ENCODE measurements around the gene NDOR1. TPM values are rescaled to one million over a fixed set of nuclear protein-coding genes. Genes with fewer than 3 reads are reported as not detected.

The NDOR1 gene
- total and polyA plus RNA-seq, 2 of the 8 experiments (the other 6 are each of a cell fraction or from before 2014, with no cell fraction given), result 25.7 to 32.3 TPM

- no peak overlapping the region for H2AK5ac ChIP-seq (ENCODE audit: low read depth, low read length)
- H3K27ac ChIP-seq (ENCODE audit: low read depth, low read length), result no peak overlapping the region
- peaks cover 0 to 1% of the 10 kb centered on the region in 2 experiments for H4K20me1 ChIP-seq (replicated peaks in 1 of 2; ENCODE audit: control insufficient read depth in 1 of 2, insufficient read depth in 2 of 2, low read length in 2 of 2)
- no peak overlapping the region for H3K14ac ChIP-seq (ENCODE audit: insufficient read length)
- FAIRE-seq, result no peak
- no peak overlapping the region for H2BK20ac ChIP-seq (ENCODE audit: low read length)
- no peak overlapping the region for H3K4me3 ChIP-seq (ENCODE audit: extremely low read depth in 1 of 4, insufficient read depth in 2 of 4, low read depth in 3 of 4, low read length in 4 of 4)
- no peak overlapping the region for H4K91ac ChIP-seq (replicated peaks; ENCODE audit: insufficient read length, low read length)
- H2BK5ac ChIP-seq (ENCODE audit: low read depth, low read length), result no peak overlapping the region
- no peak overlapping the region for H2BK15ac ChIP-seq (ENCODE audit: low read length)
- WGBS, 2 experiments (ENCODE audit: extremely low coverage in 1 of 2, insufficient coverage in 1 of 2, insufficient read length in 1 of 2, insufficient replicate concordance in 2 of 2, low coverage in 1 of 2, low lambda C conversion rate in 2 of 2, missing lambda C conversion rate in 1 of 2), result 87% methylated on average over 17 of the region's 23 CpGs; no CpG with 5 or more reads in 1 of the 2 experiments
- no peaks in the 10 kb centered on the region; a peak in 1 of 7 replicates for H3K27me3 ChIP-seq (replicated peaks in 1 of 4; ENCODE audit: control insufficient read depth in 3 of 4, extremely low read depth in 1 of 4, insufficient read depth in 3 of 4, low read length in 3 of 4)
- TF ChIP-seq SIX5 (IDR thresholded peaks at IDR 0.05; ENCODE audit: low read depth, low read length), result no peak
- no peak for TF ChIP-seq CTCF (IDR thresholded peaks at IDR 0.05; ENCODE audit: control extremely low read depth in 1 of 3, insufficient read depth in 1 of 3, low read depth in 1 of 3, low read length in 3 of 3)
- no peak for TF ChIP-seq NANOG (IDR thresholded peaks at IDR 0.05; ENCODE audit: insufficient read depth, low read depth, low read length, poor library complexity, severe bottlenecking)
- POLR2A ChIA-PET (ENCODE audit: partially characterized antibody), result interaction anchor here (0.7 to 69.9 kb wide), 4 partner anchors 9 to 25 kb away, joined by 3 to 1462 read pairs (median 5); partner anchors contain the start of genes NELFB, STPG3, TOR4A and TUBB4B
- H3K23ac ChIP-seq (ENCODE audit: insufficient read length), result no peak overlapping the region
- no peak overlapping the region for H3K4me2 ChIP-seq (ENCODE audit: insufficient read depth in 1 of 2, low read depth in 2 of 2, low read length in 2 of 2)
- no peaks in the 10 kb centered on the region for H3K36me3 ChIP-seq (ENCODE audit: control insufficient read depth in 2 of 4, insufficient read depth in 4 of 4, low read length in 3 of 4)
- CTCF ChIA-PET (ENCODE audit: partially characterized antibody), result interaction anchor here (0.8 to 20.2 kb wide), 5 partner anchors 11 to 202 kb away, joined by 3 to 204 read pairs (median 5); partner anchors contain the start of genes ANAPC2 and SSNA1
- H3K79me1 ChIP-seq (ENCODE audit: low read depth, low read length), result no peaks in the 10 kb centered on the region
- H3K4me1 ChIP-seq (replicated peaks in 1 of 4; ENCODE audit: control insufficient read depth in 3 of 4, insufficient read depth in 4 of 4, low read length in 3 of 4), result peaks cover 0 to 16% (median 4%) of the 10 kb centered on the region in 4 experiments; a peak in 5 of 7 replicates
- no peak overlapping the region for H3K56ac ChIP-seq (replicated peaks; ENCODE audit: insufficient read length, low read depth, low read length)
- DNase-seq (ENCODE audit: low read depth in 1 of 2, low spot score in 2 of 2), result no peak
- no peak overlapping the region for H2BK12ac ChIP-seq (ENCODE audit: low read depth, low read length)
- no peak overlapping the region for H2BK120ac ChIP-seq (replicated peaks; ENCODE audit: low read depth, low read length)
- H3K9ac ChIP-seq (replicated peaks in 1 of 4; ENCODE audit: extremely low read depth in 1 of 4, low read depth in 3 of 4, low read length in 3 of 4), result no peak overlapping the region
- no peak overlapping the region for H4K5ac ChIP-seq (ENCODE audit: insufficient read length, low read depth, low read length)
- peak overlapping the region; percentile 71 for H4K8ac ChIP-seq (ENCODE audit: extremely low read depth, insufficient read depth, low read length)
- no peaks in the 10 kb centered on the region for H3K23me2 ChIP-seq (ENCODE audit: low read depth, low read length)
- H3K79me2 ChIP-seq (ENCODE audit: control insufficient read depth in 1 of 2, insufficient read depth in 2 of 2, low read length in 2 of 2), result no peaks in the 10 kb centered on the region
- H3K9me3 ChIP-seq (ENCODE audit: insufficient read depth in 2 of 2, low read depth in 1 of 2, low read length in 1 of 2), result no peaks in the 10 kb centered on the region
- no peak overlapping the region for H3K18ac ChIP-seq (ENCODE audit: extremely low read depth, low read length)
- H3K4ac ChIP-seq (replicated peaks; ENCODE audit: insufficient read length, low read depth, low read length), result no peak overlapping the region
- no peak overlapping the region for H2AFZ ChIP-seq (ENCODE audit: low read length)
Observed at GRCh38 chr9:137231372-137232039, 26.0 kb downstream of the NDOR1 start.

All from H1 (cell line).